ENCODE data around the gene ERG28. TPM values are rescaled to one million over a fixed set of nuclear protein-coding genes. Genes with fewer than 3 reads are reported as not detected.
"Not testable (repeated sequence)": the region's sequence is repeated elsewhere in the genome, so short reads cannot be mapped to it uniquely, and the experiment has no call there.

ERG28 gene
- total RNA-seq, 1 donor from 2014 or later = 28.4 TPM

- intact Hi-C loops (cut with micrococcal nuclease) = no loop called here
- CTCF ChIA-PET = interaction anchor here (1.6 kb wide), 1 partner anchor 47 kb away, joined by 6 read pairs; no protein-coding TSS in a partner anchor
- peaks cover 6% of the 10 kb centered on the region for H3K36me3 Mint-ChIP-seq (ENCODE audit: low read depth)
- ATAC-seq (ENCODE audit: low read depth) = no peak
- H3K4me3 Mint-ChIP-seq = no peak overlapping the region
- DNase-seq = no peak
- peaks cover 12% of the 10 kb centered on the region for H3K9me3 Mint-ChIP-seq
- peaks cover 3% of the 10 kb centered on the region for H3K27me3 Mint-ChIP-seq
- no peaks in the 10 kb centered on the region for H3K4me1 Mint-ChIP-seq
- no peak for TF ChIP-seq CTCF (IDR thresholded peaks at IDR 0.05)
- POLR2A ChIA-PET = interaction anchor here (0.7 kb wide), 1 partner anchor 1715 kb away, joined by 3 read pairs; no protein-coding TSS in a partner anchor
- H3K27ac Mint-ChIP-seq = no peak overlapping the region
These were observed 53.6 kb downstream of the ERG28 start for GRCh38 chr14:75607044-75607443.

- DNase-seq (no peak), ATAC-seq (ENCODE audit: low read depth) (no peak)
- ChIA-PET POLR2A (no interaction called here), CTCF (interaction anchor here (1.6 kb wide), 1 partner anchor 48 kb away, joined by 6 read pairs; no protein-coding TSS in a partner anchor)
- Mint-ChIP-seq H3K36me3 (ENCODE audit: low read depth) (peaks cover 6% of the 10 kb centered on the region), H3K27me3 (peaks cover 3% of the 10 kb centered on the region), H3K27ac (no peak overlapping the region), H3K4me1 (no peaks in the 10 kb centered on the region), H3K9me3 (peaks cover 12% of the 10 kb centered on the region), H3K4me3 (no peak overlapping the region)
- no peak for TF ChIP-seq CTCF (IDR thresholded peaks at IDR 0.05)
- intact Hi-C loops (cut with micrococcal nuclease) = no loop called here
These were observed 54.8 kb downstream of the ERG28 start for GRCh38 chr14:75605916-75606315.

GRCh38 chr14:75604979-75605851 is 55.5 kb downstream of the ERG28 start:
- DNase-seq (no peak), ATAC-seq (ENCODE audit: low read depth) (no peak)
- no peak overlapping the region for H3K4me3 Mint-ChIP-seq
- intact Hi-C loops (cut with micrococcal nuclease) = no loop called here
- ChIA-PET CTCF (interaction anchor here (1.6 kb wide), 1 partner anchor 49 kb away, joined by 6 read pairs; no protein-coding TSS in a partner anchor), POLR2A (interaction anchor here (0.7 kb wide), 1 partner anchor 51 kb away, joined by 5 read pairs; no protein-coding TSS in a partner anchor)
- H3K4me1 Mint-ChIP-seq = no peaks in the 10 kb centered on the region
- H3K36me3 Mint-ChIP-seq (ENCODE audit: low read depth) = peaks cover 6% of the 10 kb centered on the region
- no peak for TF ChIP-seq CTCF (IDR thresholded peaks at IDR 0.05)
- H3K27ac Mint-ChIP-seq = no peak overlapping the region
- peaks cover 3% of the 10 kb centered on the region for H3K27me3 Mint-ChIP-seq
- peaks cover 12% of the 10 kb centered on the region for H3K9me3 Mint-ChIP-seq

GRCh38 chr14:75602503-75602902 is 58.2 kb downstream of the ERG28 start:
- intact Hi-C loops (cut with micrococcal nuclease) = no loop called here
- H3K36me3 Mint-ChIP-seq (ENCODE audit: low read depth) = peaks cover 3% of the 10 kb centered on the region

GRCh38 chr14:75601061-75601460 is 59.6 kb downstream of the ERG28 start:
- POLR2A ChIA-PET; H3K9me3 Mint-ChIP-seq; ATAC-seq (ENCODE audit: low read depth); H3K27ac Mint-ChIP-seq; DNase-seq; intact Hi-C loops (cut with micrococcal nuclease); CTCF ChIA-PET; H3K36me3 Mint-ChIP-seq (ENCODE audit: low read depth); H3K27me3 Mint-ChIP-seq; H3K4me1 Mint-ChIP-seq; H3K4me3 Mint-ChIP-seq: not testable (repeated sequence)

More at GRCh38 chr14:75602503-75602902, 58.2 kb downstream of the ERG28 start:
- peaks cover 3% of the 10 kb centered on the region for H3K9me3 Mint-ChIP-seq
- H3K27me3 Mint-ChIP-seq = no peaks in the 10 kb centered on the region
- no peak for TF ChIP-seq CTCF (IDR thresholded peaks at IDR 0.05)
- no peaks in the 10 kb centered on the region for H3K4me1 Mint-ChIP-seq
- DNase-seq = no peak
- H3K27ac Mint-ChIP-seq = no peak overlapping the region
- POLR2A ChIA-PET = no interaction called here
- no peak overlapping the region for H3K4me3 Mint-ChIP-seq
- ATAC-seq (ENCODE audit: low read depth) = no peak
- CTCF ChIA-PET = no interaction called here

- H3K36me3 Mint-ChIP-seq (ENCODE audit: low read depth); H3K27ac Mint-ChIP-seq; CTCF ChIA-PET: not testable (repeated sequence)
These were observed 60.6 kb downstream of the ERG28 start for GRCh38 chr14:75600100-75600499.

More at GRCh38 chr14:75600100-75600499, 60.6 kb downstream of the ERG28 start:
- DNase-seq; intact Hi-C loops (cut with micrococcal nuclease); POLR2A ChIA-PET; H3K4me1 Mint-ChIP-seq; ATAC-seq (ENCODE audit: low read depth); H3K27me3 Mint-ChIP-seq; H3K4me3 Mint-ChIP-seq; H3K9me3 Mint-ChIP-seq: not testable (repeated sequence)
